Ishikawa (cell line): ENCODE measurements around the gene DGCR8.

Experiments
- CEBPB ChIP-seq: IDR thresholded peaks from 2 replicates; pipeline ENCODE4 v1.6.1; 2012
- CREB1 ChIP-seq: IDR thresholded peaks from 2 replicates; pipeline ENCODE4 v1.6.1; 2012; ENCODE audit warnings: low read depth
- EGR1 ChIP-seq: IDR thresholded peaks from 2 replicates; pipeline ENCODE4 v1.6.1; 2012
- EP300 ChIP-seq: IDR thresholded peaks from 2 replicates; pipeline ENCODE4 v1.6.1; 2012; ENCODE audit warnings: borderline replicate concordance
- FOXM1 ChIP-seq: IDR thresholded peaks from 2 replicates; pipeline ENCODE4 v1.6.1; 2012; ENCODE audit warnings: low read depth, borderline replicate concordance
- NFIC ChIP-seq: IDR thresholded peaks from 2 replicates; pipeline ENCODE4 v1.6.1; 2012
- RAD21 ChIP-seq: IDR thresholded peaks from 2 replicates; pipeline ENCODE4 v1.6.1; 2012; ENCODE audit warnings: low read depth
- TAF1 ChIP-seq: IDR thresholded peaks from 2 replicates; pipeline ENCODE4 v1.6.1; 2012; ENCODE audit warnings: low read depth, mild to moderate bottlenecking
- TCF12 ChIP-seq: IDR thresholded peaks from 2 replicates; pipeline ENCODE4 v1.6.1; 2012; ENCODE audit warnings: low read depth
- TEAD4 ChIP-seq: IDR thresholded peaks from 2 replicates; pipeline ENCODE4 v1.6.1; 2012
- YY1 ChIP-seq: IDR thresholded peaks from 2 replicates; pipeline ENCODE4 v1.6.1; 2012; ENCODE audit warnings: low read depth
- ZBTB7A ChIP-seq: IDR thresholded peaks from 2 replicates; pipeline ENCODE4 v1.6.1; 2012; ENCODE audit warnings: low read depth
- TF ChIP-seq, protein P1 (sequence below): IDR thresholded peaks from 2 replicates; pipeline ENCODE4 v1.6.1; 2012
- TF ChIP-seq, protein P2 (sequence below): IDR thresholded peaks from 2 replicates; pipeline ENCODE4 v1.6.1; 2012; ENCODE audit warnings: low read depth, mild to moderate bottlenecking
- TF ChIP-seq, protein P3 (sequence below): IDR thresholded peaks from 2 replicates; pipeline ENCODE4 v1.6.1; 2012

DGCR8 gene

DNA sequence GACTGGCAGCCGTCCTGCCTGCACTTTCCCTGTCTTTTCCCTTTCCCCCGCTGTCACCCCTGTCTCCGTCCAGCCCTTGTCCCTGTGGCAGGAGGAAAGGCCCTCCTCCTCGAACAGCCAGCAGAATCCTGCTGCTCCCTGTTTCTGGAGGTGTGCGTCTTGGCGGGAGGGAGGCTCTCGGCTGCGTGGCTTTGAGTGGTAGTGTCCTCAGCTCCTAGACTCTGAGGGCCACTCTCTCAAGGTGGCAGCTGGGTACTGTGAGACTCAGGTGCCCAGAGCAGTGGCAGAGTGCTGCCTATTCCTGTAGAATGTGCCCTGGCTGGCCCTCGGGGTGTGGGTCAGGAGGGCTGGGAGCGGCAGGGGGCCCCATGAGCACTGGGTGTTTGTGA is 26.8 kb downstream of the DGCR8 start:
- no peak for TF ChIP-seq FOXM1
- TF ChIP-seq NFIC: no peak
- TF ChIP-seq TAF1: no peak
- TF ChIP-seq, protein P1, sequence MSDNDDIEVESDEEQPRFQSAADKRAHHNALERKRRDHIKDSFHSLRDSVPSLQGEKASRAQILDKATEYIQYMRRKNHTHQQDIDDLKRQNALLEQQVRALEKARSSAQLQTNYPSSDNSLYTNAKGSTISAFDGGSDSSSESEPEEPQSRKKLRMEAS: no peak

DNA sequence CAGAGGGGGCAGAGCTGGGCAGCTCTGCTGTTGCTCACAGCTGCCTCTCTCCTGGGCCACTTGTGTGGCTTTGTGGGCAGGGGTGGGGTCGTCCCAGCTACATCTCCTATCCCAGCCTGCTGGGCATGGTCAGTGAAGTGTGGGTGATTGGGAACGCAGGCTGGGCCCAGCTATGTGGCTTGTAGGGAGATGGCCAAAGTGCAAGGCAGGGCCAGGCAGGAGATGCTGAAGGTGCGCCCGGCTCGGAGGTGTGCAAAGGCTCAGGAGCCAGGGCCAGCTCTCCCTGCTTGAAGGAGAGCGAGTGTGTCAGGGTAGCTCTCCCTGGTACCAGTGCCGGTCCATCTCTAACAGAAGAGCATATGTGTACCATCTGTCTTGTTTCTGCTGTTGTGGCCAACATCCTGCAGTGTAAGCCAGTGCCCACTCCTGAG is 27.4 kb downstream of the DGCR8 start:
- no peak for TF ChIP-seq CREB1
- no peak for TF ChIP-seq ZBTB7A
- TF ChIP-seq TAF1: no peak
- TF ChIP-seq EP300: no peak
- TF ChIP-seq, protein P2, sequence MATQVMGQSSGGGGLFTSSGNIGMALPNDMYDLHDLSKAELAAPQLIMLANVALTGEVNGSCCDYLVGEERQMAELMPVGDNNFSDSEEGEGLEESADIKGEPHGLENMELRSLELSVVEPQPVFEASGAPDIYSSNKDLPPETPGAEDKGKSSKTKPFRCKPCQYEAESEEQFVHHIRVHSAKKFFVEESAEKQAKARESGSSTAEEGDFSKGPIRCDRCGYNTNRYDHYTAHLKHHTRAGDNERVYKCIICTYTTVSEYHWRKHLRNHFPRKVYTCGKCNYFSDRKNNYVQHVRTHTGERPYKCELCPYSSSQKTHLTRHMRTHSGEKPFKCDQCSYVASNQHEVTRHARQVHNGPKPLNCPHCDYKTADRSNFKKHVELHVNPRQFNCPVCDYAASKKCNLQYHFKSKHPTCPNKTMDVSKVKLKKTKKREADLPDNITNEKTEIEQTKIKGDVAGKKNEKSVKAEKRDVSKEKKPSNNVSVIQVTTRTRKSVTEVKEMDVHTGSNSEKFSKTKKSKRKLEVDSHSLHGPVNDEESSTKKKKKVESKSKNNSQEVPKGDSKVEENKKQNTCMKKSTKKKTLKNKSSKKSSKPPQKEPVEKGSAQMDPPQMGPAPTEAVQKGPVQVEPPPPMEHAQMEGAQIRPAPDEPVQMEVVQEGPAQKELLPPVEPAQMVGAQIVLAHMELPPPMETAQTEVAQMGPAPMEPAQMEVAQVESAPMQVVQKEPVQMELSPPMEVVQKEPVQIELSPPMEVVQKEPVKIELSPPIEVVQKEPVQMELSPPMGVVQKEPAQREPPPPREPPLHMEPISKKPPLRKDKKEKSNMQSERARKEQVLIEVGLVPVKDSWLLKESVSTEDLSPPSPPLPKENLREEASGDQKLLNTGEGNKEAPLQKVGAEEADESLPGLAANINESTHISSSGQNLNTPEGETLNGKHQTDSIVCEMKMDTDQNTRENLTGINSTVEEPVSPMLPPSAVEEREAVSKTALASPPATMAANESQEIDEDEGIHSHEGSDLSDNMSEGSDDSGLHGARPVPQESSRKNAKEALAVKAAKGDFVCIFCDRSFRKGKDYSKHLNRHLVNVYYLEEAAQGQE: no peak
- no peak for TF ChIP-seq YY1
- TF ChIP-seq TCF12: no peak
- no peak for TF ChIP-seq TEAD4
- no peak for TF ChIP-seq CEBPB
- TF ChIP-seq FOXM1: no peak
- TF ChIP-seq, protein P3, sequence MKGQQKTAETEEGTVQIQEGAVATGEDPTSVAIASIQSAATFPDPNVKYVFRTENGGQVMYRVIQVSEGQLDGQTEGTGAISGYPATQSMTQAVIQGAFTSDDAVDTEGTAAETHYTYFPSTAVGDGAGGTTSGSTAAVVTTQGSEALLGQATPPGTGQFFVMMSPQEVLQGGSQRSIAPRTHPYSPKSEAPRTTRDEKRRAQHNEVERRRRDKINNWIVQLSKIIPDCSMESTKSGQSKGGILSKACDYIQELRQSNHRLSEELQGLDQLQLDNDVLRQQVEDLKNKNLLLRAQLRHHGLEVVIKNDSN: no peak
- TF ChIP-seq EGR1: no peak
- TF ChIP-seq NFIC: no peak
- TF ChIP-seq RAD21: no peak
- TF ChIP-seq, protein P1: no peak

DNA sequence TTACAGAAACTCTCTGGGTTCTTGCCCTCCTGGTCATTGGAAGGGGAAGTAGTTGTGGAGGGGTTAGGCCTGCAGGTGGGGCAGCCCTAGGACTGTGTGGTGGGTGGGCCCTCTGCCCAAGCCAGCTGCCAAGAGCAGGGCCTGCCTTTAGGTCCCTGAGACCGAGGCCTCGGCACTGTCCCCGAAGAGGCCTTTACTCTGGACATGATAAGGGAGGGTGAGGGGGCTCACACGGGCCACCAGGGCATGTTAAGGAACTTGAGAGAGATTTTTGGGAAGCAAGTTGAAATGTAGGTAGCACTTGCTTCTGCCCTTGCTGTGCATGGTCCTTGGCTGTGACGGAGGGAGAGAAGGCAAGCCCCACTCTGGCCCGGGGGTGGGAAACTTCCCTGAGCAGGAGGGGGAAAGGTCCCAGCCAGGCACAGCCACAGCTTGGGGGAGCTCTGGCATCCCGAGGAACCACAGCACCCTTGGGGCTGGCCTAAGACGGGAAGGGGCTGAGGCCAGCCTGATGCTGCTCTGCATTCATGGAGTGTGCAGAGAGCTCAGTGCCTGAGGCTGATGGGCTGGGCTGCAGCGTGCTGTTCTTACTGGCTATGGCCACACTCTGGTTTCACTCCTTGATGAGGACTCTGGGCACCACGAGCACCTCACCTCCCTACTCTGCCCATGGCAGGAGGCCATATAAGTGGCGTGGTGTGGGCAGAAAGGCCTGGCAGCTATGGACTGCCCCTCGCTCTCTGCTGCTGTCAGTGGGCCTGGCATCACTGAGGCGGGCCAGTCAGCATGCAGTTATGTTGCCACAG is 28.1 kb downstream of the DGCR8 start:
- no peak for TF ChIP-seq NFIC
- TF ChIP-seq, protein P1: no peak
- no peak for TF ChIP-seq CEBPB
- TF ChIP-seq, protein P2: no peak
- no peak for TF ChIP-seq YY1
- no peak for TF ChIP-seq EP300
- no peak for TF ChIP-seq RAD21

DNA sequence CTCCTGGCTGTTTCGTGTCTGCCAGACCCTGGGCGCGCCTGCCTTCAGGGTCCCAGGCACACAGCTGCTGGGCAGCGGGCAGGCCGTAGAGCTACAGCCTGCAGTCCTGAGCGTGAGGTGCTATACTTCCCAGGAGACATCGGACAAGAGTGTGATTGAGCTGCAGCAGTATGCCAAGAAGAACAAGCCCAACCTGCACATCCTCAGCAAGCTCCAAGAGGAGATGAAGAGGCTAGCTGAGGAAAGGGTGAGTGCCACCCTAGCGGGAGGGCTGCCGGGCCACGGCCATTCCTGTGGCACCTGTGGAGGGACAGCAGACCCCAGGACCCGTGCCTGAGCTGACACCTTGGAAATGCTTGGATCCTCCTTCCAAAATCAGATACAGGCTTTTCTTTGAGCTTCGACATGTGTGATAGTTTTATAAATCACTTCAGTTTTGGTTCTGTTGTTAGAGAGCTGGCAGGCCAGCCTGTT is 28.8 kb downstream of the DGCR8 start:
- TF ChIP-seq FOXM1 (no peak), ZBTB7A (no peak), YY1 (no peak)

DNA sequence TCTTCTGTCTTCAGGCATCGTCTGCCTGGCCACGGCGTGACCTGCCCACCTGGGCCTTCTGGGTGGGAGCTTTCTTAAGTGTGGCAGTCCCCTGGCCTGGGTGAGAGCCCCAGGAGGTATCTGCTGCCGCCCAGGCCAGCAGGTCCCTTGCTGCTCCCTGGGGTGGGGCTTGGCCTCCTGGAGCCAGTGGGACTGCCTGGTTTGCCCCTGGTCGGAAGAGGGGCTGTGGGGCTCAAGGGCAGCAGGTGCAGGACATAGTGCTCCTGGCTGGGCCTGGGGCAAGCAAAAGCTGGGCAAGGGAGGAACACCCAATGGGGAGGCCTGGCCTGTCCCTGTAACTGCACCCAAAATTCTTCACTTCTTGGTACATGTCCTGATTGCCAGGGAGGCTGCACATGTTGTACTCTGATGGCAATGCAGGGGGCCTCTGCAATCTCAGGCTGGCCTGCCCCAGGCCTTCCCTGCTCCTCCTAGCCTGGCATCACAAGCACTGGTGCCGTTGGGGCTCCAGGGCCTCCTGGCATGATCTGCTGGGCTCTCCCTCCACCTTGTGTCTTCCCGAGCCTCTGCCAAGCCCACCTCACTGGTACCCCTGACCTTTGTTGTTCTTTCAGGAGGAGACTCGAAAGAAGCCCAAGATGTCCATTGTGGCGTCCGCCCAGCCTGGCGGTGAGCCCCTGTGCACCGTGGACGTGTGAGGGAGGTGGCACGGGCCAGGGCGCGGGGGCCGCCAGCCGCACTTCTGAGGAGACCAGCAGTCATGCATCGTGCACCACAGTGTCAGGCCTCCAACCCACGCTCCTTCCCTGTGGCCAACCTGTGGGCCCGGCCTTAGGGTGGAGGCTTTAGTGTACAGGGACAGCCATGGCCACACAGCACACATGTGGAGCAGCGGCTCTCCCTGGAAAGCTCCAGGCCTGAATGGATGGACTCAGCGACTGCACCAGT is 29.6 kb downstream of the DGCR8 start:
- TF ChIP-seq EGR1: no peak
- no peak for TF ChIP-seq RAD21

DNA sequence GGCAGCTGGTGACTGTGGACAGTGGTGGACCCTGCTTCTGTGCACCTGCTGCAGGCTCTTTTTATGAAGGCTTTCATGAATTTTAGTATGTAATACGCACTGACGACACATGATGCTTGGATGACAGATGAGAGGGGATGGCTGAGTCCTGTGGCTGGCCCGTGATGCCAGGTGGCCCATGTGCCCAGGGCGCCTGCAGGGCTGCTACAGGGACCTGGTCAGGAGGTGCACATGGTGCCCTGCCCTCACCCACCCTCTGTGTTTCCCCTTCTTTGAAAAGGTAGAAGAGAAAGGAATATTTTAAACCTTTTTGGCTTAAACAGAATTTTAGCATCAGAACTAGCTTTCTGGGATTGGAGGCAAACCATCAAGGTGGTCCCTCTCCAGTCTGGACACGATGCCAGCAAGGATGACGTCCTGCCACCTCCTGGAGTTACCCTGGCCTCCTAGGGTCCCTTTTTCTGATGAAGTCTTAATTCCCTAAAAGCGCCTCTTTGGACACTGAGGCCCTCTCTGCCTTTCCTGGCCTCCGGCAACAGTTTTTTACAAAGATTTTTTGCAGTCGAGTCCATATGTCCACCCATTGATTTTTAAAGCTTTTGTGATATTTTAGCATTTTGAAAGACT is 30.4 kb downstream of the DGCR8 start:
- TF ChIP-seq NFIC: no peak
- TF ChIP-seq, protein P1: no peak
- TF ChIP-seq, protein P2: no peak
- no peak for TF ChIP-seq EP300
- no peak for TF ChIP-seq ZBTB7A
- no peak for TF ChIP-seq CREB1
- TF ChIP-seq YY1: no peak
- TF ChIP-seq, protein P3: no peak
- TF ChIP-seq TAF1: no peak
- TF ChIP-seq EGR1: no peak
- TF ChIP-seq RAD21: no peak
- no peak for TF ChIP-seq TEAD4
- TF ChIP-seq CEBPB: no peak
- TF ChIP-seq TCF12: no peak
- TF ChIP-seq FOXM1: no peak
